Right lung (tissue), 5 donors: ENCODE data around the gene RAD54L2. TPM values are rescaled to one million over a fixed set of nuclear protein-coding genes. Genes with fewer than 3 reads are reported as not detected.
"Not testable (repeated sequence)": the region's sequence is repeated elsewhere in the genome, so short reads cannot be mapped to it uniquely, and the experiment has no call there.

Experiments used
- DNase-seq, 2 donors: peaks; one replicate each; pipeline ENCODE4 v3.0.0-alpha.2; 2013
- polyA plus RNA-seq, 5 donors: library from polyadenylated mRNA; unstranded; fragments of 120-200 nt; gene quantifications; one replicate each; pipeline versions ENCODE4 v1.2.1 to v1.2.3, GENCODE V29; 2013; ENCODE audit warnings: inconsistent platforms in 1 of 5, low replicate concordance in 1 of 5; ENCODE audit not compliant: insufficient read length in 5 of 5, insufficient read depth in 1 of 5

RAD54L2 gene
- polyA plus RNA-seq, 5 donors, result 14.6 to 19.4 (median 16.5) TPM

DNA sequence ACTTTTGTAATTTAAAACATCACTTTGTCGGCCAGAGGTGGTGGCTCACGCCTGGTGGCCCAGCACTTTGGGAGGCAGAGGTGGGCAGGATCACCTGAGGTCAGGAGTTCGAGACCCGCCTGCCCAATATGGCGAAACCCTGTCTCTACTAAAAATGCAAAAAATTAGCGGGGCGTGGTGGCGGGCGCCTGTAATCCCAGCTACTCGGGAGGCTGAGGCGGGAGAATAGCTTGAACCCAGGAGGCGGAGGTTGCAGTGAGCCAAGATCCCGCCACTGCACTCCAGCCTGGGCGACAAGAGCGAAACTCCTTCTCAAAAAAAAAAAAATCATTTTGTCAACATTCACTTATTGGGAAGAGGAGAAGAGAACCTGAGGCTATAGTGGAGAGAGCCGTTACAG lies 888 bp upstream of the RAD54L2 start:
- DNase-seq, result not testable (repeated sequence)

DNA sequence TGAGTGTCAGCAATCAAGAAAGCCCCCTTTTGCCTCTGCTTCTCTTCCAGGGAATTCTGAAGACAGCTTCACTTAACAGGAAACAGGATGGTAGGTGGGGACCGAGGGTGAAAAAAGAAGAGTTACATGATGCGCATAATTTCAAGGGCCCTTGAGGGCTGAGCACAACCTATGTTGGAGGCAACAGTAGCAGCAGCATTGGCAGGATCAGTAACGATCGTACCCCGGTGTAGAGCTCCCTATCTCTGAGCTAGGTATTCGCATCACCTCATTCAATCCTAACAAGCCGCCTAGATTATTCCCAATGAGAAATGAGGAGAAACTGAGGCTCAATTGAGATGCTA lies 432 bp upstream of the RAD54L2 start:
- DNase-seq, result peak in 1 of 2 donors; percentile 1

DNA sequence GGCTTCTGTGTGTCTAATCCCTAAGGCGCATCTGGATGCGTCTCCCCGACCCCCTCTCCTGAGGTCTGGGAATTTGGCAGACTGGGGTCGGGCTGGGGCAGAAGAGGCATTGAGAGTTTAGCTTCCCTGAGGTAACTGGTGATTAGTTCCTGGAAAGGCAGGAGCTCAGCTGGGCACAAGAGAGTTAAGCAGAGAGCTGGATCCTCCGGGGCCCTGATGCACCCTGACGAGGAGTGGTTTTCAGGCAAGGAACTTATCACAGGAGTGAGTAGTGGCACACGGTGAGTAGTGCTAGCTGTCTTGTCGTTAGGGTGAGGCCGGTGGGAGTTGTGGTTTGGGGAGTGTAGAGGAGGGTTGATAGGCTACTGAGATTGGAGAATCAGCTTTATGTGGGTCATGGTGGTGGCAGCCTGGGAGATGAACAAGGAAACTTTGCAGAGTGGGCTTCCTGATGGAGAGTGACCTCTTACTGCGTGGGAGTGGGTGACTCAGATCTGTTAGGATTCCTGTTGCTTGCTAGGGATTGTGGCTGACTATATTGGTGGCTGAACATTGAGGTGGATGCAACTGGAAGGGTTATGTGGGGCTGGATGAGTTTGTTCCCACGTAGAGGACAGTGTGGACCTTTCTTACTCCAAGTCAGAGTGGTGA lies 897 bp downstream of the RAD54L2 start:
- DNase-seq, result peak; percentile 5 to 10

DNA sequence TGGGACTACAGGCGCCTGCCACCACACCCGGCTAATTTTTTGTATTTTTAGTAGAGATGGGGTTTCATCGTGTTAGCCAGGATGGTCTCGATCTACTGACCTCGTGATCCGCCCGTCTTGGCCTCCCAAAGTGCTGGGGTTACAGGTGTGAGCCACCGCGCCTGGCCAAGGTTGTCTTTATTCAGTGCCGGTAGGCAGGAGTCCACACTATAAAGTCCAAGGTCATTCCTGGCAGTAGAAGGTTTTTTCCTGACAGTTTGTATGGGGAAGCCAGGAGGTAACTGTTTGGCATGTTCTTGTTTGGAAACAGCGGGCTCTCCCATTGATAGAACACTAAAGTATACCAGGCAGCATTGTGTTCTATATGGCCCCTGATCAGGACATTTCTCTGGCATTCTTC lies 4.1 kb downstream of the RAD54L2 start:
- DNase-seq, result not testable (repeated sequence)

DNA sequence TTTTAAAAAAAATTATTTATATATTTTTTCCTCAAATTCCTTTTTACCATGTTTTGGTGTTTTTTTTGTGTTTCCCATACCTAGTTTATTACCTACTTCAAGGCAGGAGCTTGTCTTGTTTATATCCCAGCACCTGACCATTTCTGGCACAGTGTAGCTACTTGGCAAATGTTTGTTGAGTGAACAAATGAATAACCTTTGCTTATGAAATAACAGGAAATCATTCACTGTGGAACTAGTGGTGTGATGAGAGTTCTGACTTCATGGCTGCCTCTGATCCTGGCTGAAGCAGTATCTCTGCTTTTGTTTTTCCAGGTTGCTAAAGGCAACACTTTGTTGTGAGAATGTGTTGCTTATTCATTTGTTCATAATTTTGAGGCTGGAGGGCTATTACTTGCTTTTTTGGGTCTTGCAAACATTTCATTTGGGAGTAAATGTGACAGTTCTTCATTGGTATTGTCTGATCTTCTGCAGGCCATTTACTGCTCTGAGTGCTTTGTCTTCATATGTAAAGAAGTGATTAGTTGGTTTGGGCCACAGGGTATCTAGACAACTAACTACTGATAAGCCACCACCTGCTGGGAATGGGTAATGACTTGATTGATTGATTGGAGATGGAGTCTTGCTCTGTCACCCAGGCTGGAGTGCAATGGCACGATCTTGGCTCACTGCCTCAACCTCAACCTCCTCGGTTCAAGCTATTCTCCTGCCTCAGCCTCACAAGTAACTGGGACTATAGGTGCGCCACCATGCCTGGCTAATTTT lies 5.7 kb downstream of the RAD54L2 start:
- DNase-seq, result no peak

DNA sequence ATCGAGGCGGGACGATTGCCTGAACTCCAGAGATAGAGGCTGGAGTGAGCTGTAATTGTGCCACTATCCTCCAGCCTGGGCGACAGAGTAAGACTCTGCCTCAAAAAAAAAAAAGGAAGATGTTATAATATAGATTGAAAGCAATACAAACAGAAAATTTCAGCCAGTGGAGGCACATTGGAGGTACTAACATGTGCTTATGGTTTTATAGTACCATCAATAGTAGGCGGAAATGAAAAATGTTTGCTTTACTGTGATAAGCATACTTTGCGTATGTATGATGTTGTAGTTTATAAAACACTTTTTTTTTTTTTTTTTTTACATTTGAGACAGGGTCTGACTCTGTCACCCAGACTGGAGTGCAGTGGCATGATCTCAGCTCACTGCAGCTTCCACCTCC lies 8.8 kb downstream of the RAD54L2 start:
- no peak for DNase-seq

DNA sequence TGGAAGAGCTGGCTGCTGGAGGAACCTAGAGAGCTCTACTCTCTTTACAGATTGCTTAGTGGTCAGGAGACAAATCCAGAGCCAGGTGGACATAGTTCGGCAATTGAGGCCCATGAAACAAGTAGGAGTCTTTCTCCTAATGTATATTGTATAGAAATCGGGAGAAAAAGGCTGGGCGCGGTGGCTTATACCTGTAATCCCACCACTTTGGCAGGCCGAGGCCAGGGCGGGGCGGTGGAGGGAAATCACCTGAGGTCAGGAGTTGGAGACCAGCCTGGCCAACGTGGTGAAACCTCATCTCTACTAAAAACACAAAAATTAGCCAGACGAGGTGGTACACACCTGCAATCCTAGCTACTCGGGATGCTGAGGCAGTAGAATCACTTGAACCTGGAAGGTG lies 10.8 kb downstream of the RAD54L2 start:
- DNase-seq, result no peak

DNA sequence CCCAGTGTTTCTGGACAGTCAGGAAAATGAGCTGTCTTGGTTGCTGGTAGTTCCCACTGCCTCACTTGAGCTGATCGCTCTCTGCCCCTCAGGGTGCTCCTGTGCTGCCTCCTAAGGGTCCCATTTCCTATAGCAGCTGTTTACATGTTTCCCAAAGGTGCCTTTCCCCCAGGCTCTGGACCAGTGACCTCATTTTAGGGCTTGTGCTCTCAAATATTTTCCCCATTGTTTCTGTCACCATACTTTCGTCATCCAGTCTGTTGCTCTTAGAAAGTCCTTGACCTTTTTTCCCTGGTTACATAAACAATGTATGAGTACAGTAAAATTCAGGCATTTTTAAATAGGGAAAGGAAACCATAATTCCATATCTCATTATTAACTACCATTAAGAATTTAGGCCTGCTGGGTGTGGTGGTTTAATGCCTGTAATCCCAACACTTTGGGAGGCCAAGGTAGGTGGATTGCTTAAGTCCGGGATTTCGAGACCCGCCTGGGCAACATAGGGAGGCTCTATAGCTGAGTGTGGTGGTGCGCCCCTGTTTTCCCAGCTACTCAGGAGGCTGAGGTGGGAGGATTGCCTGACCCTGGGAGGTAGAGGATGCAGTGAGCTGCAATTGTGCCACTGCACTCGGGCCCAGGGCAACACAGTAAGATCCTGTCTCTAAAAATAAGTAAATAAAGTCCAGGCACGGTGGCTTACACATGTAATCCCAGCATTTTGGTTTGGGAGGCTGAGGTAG lies 11.7 kb downstream of the RAD54L2 start:
- no peak for DNase-seq

DNA sequence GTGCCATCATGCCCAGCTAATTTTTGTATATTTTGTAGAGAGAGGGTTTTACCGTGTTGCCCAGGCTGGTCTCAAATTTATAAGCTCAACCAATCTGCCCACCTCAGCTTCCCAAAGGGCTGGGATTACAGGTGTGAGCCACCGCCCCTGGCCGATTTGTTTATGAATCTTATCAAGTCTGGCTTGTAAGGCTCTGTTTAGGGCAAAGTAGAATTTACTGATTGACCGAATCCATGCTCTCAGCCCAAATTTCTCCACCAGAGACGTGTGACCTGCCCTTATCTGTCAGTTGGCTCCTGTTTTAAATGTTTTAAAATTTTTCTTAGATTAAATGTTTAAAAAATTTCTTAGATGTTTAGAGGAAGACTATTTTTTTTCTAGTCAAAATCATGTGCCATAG lies 19.5 kb downstream of the RAD54L2 start:
- no peak for DNase-seq

DNA sequence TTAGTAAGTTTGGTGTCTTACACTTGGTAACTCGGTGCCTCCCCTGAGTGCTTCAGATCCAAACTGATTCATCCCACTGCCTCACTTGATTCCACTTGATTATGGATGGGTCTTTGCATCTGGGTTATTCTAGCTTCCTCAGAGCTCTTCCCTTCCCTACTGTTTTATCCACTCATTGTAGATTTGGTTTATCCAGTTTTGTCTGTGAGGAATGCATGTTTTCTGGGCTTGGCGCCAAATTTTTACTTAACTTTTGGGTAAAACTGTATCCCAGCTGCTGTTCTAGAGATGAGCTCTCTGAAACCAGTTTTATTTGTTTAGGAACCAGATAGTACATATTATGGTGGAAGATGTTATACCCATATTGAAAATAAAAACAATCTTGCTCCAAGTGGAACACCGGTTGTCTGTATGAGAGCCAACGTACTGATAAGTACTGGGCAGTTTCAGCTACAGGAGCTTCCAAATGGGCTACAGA lies 20.9 kb downstream of the RAD54L2 start:
- peak; percentile 66 to 73 for DNase-seq

DNA sequence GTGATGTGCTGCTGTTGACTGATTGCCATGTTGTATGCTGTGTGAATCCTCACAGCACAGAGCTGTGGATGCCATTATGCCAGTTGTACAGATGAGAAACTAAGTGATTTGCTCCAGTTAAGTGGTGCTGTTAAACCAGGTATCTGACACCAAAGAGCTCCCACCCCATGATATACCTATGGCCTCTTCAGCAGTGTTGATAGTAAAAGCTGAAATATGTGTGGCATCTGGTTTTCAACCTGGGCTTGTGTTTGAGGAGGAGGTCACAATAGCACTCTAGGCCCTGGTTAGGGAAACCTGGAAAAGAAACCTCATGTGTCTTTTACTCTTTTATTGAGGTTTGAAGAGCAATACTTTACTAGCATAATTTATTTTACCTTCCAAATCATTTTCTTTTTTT lies 21.4 kb downstream of the RAD54L2 start:
- DNase-seq, result no peak

DNA sequence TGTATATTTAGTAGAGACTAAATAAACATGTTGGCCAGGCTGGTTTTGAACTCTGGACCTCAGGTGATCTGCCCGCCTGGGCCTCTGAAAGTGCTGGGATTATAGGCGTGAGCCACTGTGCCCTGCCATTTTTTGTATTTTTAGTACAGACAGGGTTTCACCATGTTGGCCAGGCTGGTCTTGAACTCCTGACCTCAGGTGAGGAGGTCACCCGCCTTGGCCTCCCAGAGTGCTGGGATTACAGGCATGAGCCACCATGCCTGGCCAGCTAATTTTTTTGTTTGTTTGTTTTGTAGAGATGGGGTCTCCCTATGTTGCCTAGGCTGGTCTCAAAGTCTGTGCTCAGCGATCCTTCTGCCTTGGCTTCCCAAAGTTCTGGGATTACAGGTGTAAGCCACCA lies 23.9 kb downstream of the RAD54L2 start:
- not testable (repeated sequence) for DNase-seq

DNA sequence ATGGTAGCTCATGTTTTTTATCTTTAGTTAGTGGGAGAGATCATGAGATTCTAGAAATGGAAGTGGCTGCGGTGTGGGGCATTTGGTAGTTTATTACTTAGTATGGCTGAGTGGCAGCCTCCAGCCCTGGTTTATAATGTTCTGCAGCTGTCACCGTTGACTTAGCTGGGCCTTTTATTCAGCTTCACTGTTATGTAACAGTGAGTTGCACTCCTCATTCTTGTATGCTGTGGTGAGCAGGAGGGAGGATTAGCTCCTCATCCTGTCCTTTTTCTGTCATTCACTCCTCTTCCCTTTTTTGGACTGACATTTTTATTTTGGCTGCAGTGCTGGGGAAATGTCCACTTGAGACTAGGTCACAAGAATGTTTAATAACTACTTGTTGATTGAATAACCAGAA lies 29.5 kb downstream of the RAD54L2 start:
- DNase-seq, result no peak

DNA sequence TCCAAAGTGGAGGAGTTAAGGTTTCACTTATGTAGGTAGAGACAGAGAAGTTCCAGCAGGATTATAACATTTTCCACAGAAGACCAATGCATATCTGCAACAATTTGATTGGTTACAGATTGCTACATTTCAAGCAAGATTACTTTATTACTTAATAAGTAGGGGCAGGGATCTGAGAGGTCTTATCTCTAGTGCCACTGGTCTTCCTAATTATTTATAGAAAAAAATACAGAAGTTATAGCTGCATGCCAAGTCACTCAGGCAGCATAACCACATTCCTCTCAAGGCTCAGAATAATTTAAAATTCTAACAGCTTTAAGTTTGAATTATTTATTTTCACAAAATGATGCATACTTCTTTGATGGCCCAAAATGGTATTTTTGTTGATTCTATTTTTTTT lies 30.5 kb downstream of the RAD54L2 start:
- no peak for DNase-seq

DNA sequence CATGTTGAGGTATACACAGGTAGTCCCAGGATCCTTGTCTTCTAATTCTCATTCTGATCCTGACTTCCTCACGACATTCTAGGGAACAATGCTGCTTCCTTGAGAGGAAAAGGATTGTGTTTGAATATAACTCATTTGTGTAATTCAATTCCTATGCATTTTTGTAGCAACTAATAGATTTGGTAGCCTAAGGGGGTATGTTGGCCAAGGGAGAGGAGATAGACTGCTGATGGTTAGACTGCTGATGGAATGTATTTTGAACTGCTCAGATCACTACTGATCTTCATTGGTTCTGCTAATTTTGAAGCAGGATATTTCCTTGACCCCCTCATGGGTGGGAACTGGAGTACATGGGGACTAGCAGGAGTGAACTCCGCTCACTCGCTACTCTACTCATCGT lies 39.7 kb downstream of the RAD54L2 start:
- DNase-seq, result no peak

DNA sequence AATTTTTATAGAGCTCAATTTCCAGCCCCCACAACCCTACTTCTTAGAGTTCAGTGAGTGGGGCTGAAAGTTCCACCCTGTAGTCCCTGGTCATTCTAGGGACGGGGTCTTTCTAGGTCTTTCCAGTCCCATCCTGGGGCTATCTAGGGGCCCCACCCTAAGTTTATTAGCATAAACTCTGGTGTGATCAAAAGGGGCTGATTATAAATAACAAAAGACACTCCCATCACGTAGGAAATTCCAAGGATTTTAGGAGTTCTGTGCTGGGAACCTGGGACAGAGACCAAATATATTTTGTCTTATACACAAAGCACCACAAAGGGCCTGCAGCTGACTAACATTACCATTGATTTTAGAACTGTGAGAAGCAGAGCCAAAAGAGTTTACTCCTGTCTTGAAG lies 41.9 kb downstream of the RAD54L2 start:
- DNase-seq, result no peak

DNA sequence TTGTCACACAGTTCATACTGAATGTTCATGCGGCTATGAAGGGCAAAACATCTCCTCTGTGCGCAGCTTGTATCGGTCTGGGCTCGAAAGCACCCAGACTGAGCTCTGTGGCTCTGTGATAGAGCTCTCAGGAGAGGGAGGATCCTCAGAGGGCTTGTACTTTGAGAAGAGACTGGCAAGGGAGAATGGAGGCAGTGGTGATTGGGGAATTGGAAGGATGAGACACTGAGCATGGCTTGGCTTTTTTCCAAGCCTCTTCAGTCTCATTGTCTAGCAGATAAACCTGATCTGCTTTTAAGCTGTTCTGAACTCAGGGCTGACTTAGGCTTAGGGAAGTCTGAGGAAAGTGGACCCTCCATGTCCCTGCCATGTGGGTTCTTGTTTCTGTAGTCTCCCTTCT lies 43.0 kb downstream of the RAD54L2 start:
- no peak for DNase-seq

DNA sequence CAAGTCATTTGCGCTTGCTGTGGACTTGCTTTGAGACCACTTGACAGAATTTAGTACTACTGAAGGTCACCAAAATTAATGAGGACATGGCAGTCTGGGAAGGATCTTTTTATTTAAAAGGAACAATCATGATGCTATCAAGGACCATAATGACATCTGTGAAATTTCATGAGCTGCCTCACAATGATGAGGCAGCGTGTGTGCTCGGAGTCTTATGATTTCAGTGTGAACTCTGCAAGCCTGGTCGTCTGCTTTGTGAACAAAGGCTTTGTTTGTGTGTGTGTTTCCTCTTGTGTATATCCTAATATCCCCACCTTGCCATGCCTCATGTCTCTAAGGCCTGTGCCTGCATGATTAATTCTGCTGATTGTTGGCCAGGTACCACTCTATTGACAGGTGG lies 46.7 kb downstream of the RAD54L2 start:
- no peak for DNase-seq

DNA sequence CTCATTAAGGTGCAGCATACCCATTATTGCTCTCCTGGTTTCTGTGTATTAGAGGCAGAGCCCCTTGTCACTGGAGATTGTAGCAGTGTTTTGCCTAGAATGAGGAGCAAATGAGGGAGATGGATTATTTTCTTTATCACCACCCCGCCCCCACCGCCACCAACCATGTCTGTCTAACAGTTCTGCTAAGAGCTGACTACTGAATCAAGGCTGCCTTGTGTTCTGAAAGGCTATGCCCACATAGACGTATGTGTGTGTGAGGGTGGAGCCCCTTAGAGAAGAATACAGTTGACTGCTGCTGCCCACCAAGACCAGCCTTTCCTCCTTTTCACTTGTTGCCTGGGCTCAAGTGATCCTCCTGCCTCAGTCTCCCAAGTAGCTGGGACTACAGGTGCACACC lies 47.4 kb downstream of the RAD54L2 start:
- DNase-seq, result no peak
